HepG2 (cell line): Measurements from ENCODE around the gene NFE2L3. TPM values are rescaled to one million over a fixed set of nuclear protein-coding genes. Genes with fewer than 3 reads are reported as not detected.
A peak's percentile ranks its signal among the peaks of the same experiment; 100 is the strongest.

Source experiments
- ARID4A ChIP-seq: sonication (generic); formaldehyde crosslinking; IDR thresholded peaks from 2 replicates; pipeline ENCODE4 v1.5.0; 2020; ENCODE audit warnings: mild to moderate bottlenecking, missing genetic modification reagents, borderline replicate concordance
- DMAP1 ChIP-seq: IDR thresholded peaks from 2 replicates; pipeline ENCODE4 v1.6.1; 2016
- EZH2 ChIP-seq: conservative IDR thresholded peaks from 2 replicates; pipeline ENCODE4 v1.6.1; 2012; ENCODE audit warnings: mild to moderate bottlenecking, low read depth, low read length, moderate library complexity
- MAF1 ChIP-seq: sonication (generic); formaldehyde crosslinking; IDR thresholded peaks from 2 replicates; pipeline ENCODE4 v1.5.0; 2020; ENCODE audit warnings: missing genetic modification reagents, borderline replicate concordance
- MAFF ChIP-seq: IDR thresholded peaks from 2 replicates; pipeline ENCODE4 v1.6.1; 2011; ENCODE audit warnings: low read depth, low read length, improper control_type of control experiment
- PAWR ChIP-seq: sonication (generic); formaldehyde crosslinking; IDR thresholded peaks from 2 replicates; pipeline ENCODE4 v1.4.0; 2020; ENCODE audit warnings: missing genetic modification reagents, mild to moderate bottlenecking, borderline replicate concordance
- POLR2A ChIP-seq, 2 experiments: IDR thresholded peaks; 2 replicates each; pipeline ENCODE4 v1.6.1; 2011; ENCODE audit warnings: low read depth in 2 of 2, low read length in 2 of 2, mild to moderate bottlenecking in 1 of 2, moderate library complexity in 1 of 2; ENCODE audit not compliant: insufficient read depth in 1 of 2
- POLR2AphosphoS5 ChIP-seq: IDR thresholded peaks from 2 replicates; pipeline ENCODE4 v1.6.1; 2012; ENCODE audit warnings: low read depth, low read length
- REL ChIP-seq: sonication (generic); formaldehyde crosslinking; conservative IDR thresholded peaks from 2 replicates; pipeline ENCODE4 v1.8.0; 2022; ENCODE audit warnings: mild to moderate bottlenecking, missing genetic modification reagents, moderate library complexity
- RORA ChIP-seq: sonication (generic); formaldehyde crosslinking; IDR thresholded peaks from 2 replicates; pipeline ENCODE4 v1.5.0; 2020; ENCODE audit warnings: mild to moderate bottlenecking, missing genetic modification reagents, moderate library complexity
- SMAD9 ChIP-seq: sonication (generic); formaldehyde crosslinking; IDR thresholded peaks from 2 replicates; pipeline ENCODE4 v1.5.1; 2020; ENCODE audit warnings: mild to moderate bottlenecking, missing genetic modification reagents
- TAF1 ChIP-seq: sonication (generic); formaldehyde crosslinking; IDR thresholded peaks from 2 replicates; pipeline ENCODE4 v1.4.0; 2020; ENCODE audit warnings: missing genetic modification reagents
- TAF15 ChIP-seq: fragments of 200-400 bp; formaldehyde crosslinking; IDR thresholded peaks from one replicate; pipeline ENCODE4 v1.6.1; 2018; ENCODE audit warnings: mild to moderate bottlenecking, low read depth, low read length; ENCODE audit not compliant: poor library complexity, severe bottlenecking
- XRCC5 ChIP-seq: fragments of 200-400 bp; formaldehyde crosslinking; optimal IDR thresholded peaks from 2 replicates; pipeline ENCODE3; 2017; ENCODE audit warnings: mild to moderate bottlenecking, low read length
- ZFX ChIP-seq: sonication (generic); formaldehyde crosslinking; IDR thresholded peaks from 2 replicates; pipeline ENCODE4 v1.4.0; 2020; ENCODE audit warnings: mild to moderate bottlenecking, low read depth, missing genetic modification reagents, moderate library complexity
- ZNF234 ChIP-seq: sonication (generic); formaldehyde crosslinking; conservative IDR thresholded peaks from 2 replicates; pipeline ENCODE4 v1.5.1; 2020; ENCODE audit warnings: mild to moderate bottlenecking, missing genetic modification reagents
- ZNF691 ChIP-seq: sonication (generic); formaldehyde crosslinking; IDR thresholded peaks from 2 replicates; pipeline ENCODE4 v1.4.0; 2020; ENCODE audit warnings: missing genetic modification reagents, low read depth, mild to moderate bottlenecking, borderline replicate concordance
- ZNF713 ChIP-seq: sonication (generic); formaldehyde crosslinking; IDR thresholded peaks from 2 replicates; pipeline ENCODE4 v1.4.0; 2020; ENCODE audit warnings: mild to moderate bottlenecking, missing genetic modification reagents
- ZNF839 ChIP-seq: sonication (generic); formaldehyde crosslinking; IDR thresholded peaks from 2 replicates; pipeline ENCODE4 v1.4.0; 2020; ENCODE audit warnings: missing genetic modification reagents, mild to moderate bottlenecking, borderline replicate concordance
- polyA plus RNA-seq, 8 experiments: library from polyadenylated mRNA; depleted of rRNA in 3 of 8; stranded (reverse) in 7 of 8; unstranded in 1 of 8; fragments of >200 nt; fragmentation: Illumina TruSeq in 4 of 8; extraction: Trizol in 4 of 8; gene quantifications; 2 replicates each; pipeline versions ENCODE4 v1.2.1 to v1.2.3, GENCODE V29; 2011 to 2016; ENCODE audit warnings: low read depth in 4 of 8, missing spikeins in 1 of 8, mixed read lengths in 1 of 8; ENCODE audit not compliant: insufficient read depth in 1 of 8
- total RNA-seq, 5 experiments: library from RNA; depleted of rRNA; stranded (reverse); fragments of >200 nt; fragmentation: Illumina TruSeq; extraction: Trizol; gene quantifications; 2 replicates each; pipeline ENCODE4 v1.2.3, GENCODE V29; 2016; ENCODE audit warnings: low read depth in 1 of 5

Gene NFE2L3
- total and polyA plus RNA-seq, 2 of the 13 experiments (the other 11 are each of a cell fraction or from before 2014, with no cell fraction given): 11.4 to 19.4 TPM

GRCh38 chr7:26201247-26202018 lies 49.4 kb downstream of the NFE2L3 start, which contains the start of gene CBX3 (continued):
- TF ChIP-seq ARID4A (CRISPR knock-in tag): peak; percentile 63; the same call in 1 of the 2 replicates
- 0 out of 2 replicates have a peak, but pooled peaks have one; percentile 4 for TF ChIP-seq ZNF691 (CRISPR knock-in tag)
- TF ChIP-seq POLR2A (IDR thresholded peaks at IDR 0.05; ENCODE audit: insufficient read depth in 1 of 2, low read depth in 2 of 2, low read length in 2 of 2): peak; percentile 90 to 91
- TF ChIP-seq TAF15: peak; percentile 25
- TF ChIP-seq PAWR (CRISPR knock-in tag): no peak
- TF ChIP-seq ZNF713 (CRISPR knock-in tag): 0 out of 2 replicates have a peak, but pooled peaks have one; percentile 33
- no peak for TF ChIP-seq RORA (CRISPR knock-in tag)
- TF ChIP-seq POLR2AphosphoS5: peak; percentile 80
- no peak for TF ChIP-seq EZH2
- peak; percentile 47; the same call in 1 of the 2 replicates for TF ChIP-seq ZNF839 (CRISPR knock-in tag)
- TF ChIP-seq TAF1 (CRISPR knock-in tag): peak; percentile 83
- peak; percentile 69 for TF ChIP-seq DMAP1 (CRISPR knock-in tag)
- TF ChIP-seq ZFX (CRISPR knock-in tag): peak; percentile 52; the same call in 1 of the 2 replicates
- TF ChIP-seq SMAD9 (CRISPR knock-in tag): no peak
- TF ChIP-seq MAFF: no peak
- TF ChIP-seq XRCC5: peak; percentile 70
- TF ChIP-seq MAF1: peak; percentile 25; the same call in 1 of the 2 replicates
- peak; percentile 77; the same call in 1 of the 2 replicates for TF ChIP-seq REL (CRISPR knock-in tag)
- peak; percentile 61; the same call in 1 of the 2 replicates for TF ChIP-seq ZNF234
